ACC112 (cell line): ENCODE data around the gene SLC31A2.

Source experiments
- H2AFZ ChIP-seq: fragments of 200-600 bp; sonication (generic); one replicate; pipeline ENCODE4 v1.6.0; 2017; ENCODE audit warnings: antibody characterized with exemption, low read length; ENCODE audit not compliant: unreplicated experiment
- H3K27ac ChIP-seq: fragments of 200-600 bp; sonication (generic); 2 replicates; pipeline ENCODE4 v1.5.1; 2014; ENCODE audit warnings: low read depth, mild to moderate bottlenecking, antibody characterized with exemption, low read length, moderate library complexity
- H3K27me3 ChIP-seq: fragments of 200-600 bp; sonication (generic); 2 replicates; pipeline ENCODE4 v1.6.1; 2014; ENCODE audit warnings: mild to moderate bottlenecking, antibody characterized with exemption, low read length, moderate library complexity, mixed read lengths; ENCODE audit not compliant: insufficient read depth
- H3K36me3 ChIP-seq: fragments of 200-600 bp; sonication (generic); 2 replicates; pipeline ENCODE4 v1.6.1; 2016; ENCODE audit warnings: mild to moderate bottlenecking, antibody characterized with exemption, low read length, moderate library complexity, mixed read lengths; ENCODE audit not compliant: insufficient read depth
- H3K4me1 ChIP-seq: fragments of 200-600 bp; sonication (generic); one replicate; pipeline ENCODE4 v1.6.1; 2016; ENCODE audit warnings: low read length, mixed read lengths; ENCODE audit not compliant: insufficient read depth, unreplicated experiment, control insufficient read depth
- H3K4me3 ChIP-seq: fragments of 200-600 bp; sonication (generic); 2 replicates; pipeline ENCODE4 v1.5.1; 2014; ENCODE audit warnings: mild to moderate bottlenecking, low read depth, low read length
- H3K79me2 ChIP-seq: fragments of 200-600 bp; sonication (generic); one replicate; pipeline ENCODE4 v1.6.0; 2016; ENCODE audit warnings: low read length; ENCODE audit not compliant: control insufficient read depth, unreplicated experiment, insufficient read depth

The SLC31A2 gene

DNA sequence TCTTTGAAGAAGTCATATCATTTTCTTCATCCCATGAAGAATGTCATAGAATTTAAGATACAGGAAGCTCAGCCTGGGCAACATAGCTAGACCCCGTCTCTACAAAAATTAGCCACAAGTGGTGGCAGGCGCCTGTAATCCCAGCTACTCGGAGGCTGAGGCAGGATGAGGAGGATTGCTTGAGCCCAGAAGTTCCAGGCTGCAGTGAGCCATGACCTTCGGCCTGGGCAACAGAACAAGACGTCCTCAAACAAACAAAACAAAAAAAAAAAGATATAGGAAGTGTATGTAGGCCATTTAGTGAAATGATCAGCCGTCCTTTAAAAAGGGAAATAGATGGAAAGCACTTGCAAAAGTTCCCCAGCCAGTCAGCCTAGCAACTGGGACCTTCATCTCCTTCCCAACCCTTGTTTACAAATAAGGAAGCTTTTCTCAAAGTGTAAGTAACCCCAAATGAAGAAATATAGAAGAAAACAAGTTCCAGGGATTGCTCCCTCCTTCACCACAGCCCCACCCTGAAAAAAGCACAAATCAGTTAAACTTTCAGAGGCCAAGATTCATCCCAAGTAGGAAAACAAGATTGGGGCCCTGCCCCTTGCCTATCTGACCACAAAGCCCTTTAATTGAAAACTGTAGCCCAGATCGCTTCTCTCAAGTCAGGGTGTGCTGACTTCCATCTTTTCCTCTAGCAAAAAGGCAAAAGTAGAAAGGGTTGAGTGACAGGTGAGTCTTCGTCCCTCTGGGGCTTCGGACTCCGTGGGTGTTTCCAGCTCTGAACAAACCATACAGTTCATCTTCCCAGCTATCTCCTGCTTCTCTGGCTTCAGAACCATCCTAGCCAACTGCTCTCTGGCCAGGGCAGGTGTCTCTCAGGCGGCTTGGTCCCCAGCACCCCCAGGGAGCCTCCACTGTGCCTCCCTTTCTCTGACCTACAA, 1.2 kb downstream of the SLC31A2 start:
- Histone ChIP-seq H3K27me3 (no peaks in the 10 kb centered on the region; the same call in 1 of the 2 replicates), H3K36me3 (no peaks in the 10 kb centered on the region), H3K4me1 (peaks cover 31% of the 10 kb centered on the region), H3K27ac (no peak overlapping the region; the same call in 1 of the 2 replicates), H2AFZ (peak overlapping the region; percentile 92), H3K4me3 (peak overlapping the region; percentile 91), H3K79me2 (peaks cover 4% of the 10 kb centered on the region)

DNA sequence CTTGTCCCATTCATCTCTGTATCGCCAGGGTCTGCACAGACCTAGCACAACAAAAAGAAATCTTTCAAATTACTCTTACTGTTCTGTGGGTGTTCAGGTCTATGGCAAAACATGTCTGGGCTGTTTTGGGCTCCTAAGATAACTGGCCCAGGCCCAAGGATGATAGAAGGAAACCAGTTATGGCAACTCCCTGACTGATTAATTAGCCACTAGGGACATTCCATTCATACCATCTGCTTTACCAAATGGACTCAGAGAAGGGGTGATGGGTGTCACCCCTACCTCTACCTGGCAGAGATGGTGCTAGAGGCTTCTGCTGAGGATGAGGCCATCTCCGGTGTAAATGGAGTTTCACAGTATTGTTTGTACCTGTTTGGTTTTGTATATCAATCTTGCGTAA, 1.9 kb downstream of the SLC31A2 start:
- no peaks in the 10 kb centered on the region for H3K27me3 ChIP-seq
- H3K36me3 ChIP-seq: no peaks in the 10 kb centered on the region
- H3K27ac ChIP-seq: no peak overlapping the region

DNA sequence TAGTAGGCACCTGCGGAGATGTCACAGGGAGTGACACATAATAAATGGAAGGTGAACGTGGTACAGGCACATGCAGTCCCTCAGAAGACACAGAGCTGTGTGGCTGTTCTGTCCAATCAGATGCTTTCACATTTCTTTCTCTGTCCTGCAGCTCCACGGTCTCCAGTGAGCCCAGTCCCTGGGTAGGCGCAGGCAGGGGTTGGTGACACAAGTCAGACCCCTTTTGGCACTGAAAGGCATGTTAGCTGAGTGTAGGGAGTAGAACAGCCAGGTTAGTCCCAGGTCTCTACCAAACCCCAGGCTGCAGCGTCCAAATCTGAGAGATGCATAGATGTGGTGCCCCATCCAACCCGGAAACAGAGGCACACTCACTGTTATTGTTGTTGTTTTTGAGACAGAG, 2.8 kb downstream of the SLC31A2 start:
- H3K4me3 ChIP-seq: no peak overlapping the region
- peaks cover 4% of the 10 kb centered on the region for H3K79me2 ChIP-seq
- H3K27me3 ChIP-seq: no peaks in the 10 kb centered on the region
- no peak overlapping the region for H3K27ac ChIP-seq
- no peak overlapping the region for H2AFZ ChIP-seq
- peaks cover 7% of the 10 kb centered on the region; the same call in 1 of the 2 replicates for H3K36me3 ChIP-seq
- H3K4me1 ChIP-seq: peaks cover 31% of the 10 kb centered on the region

More for the DNA sequence above, 1.9 kb downstream of the SLC31A2 start:
- Histone ChIP-seq H3K79me2 (peaks cover 4% of the 10 kb centered on the region), H3K4me1 (peaks cover 31% of the 10 kb centered on the region), H2AFZ (no peak overlapping the region), H3K4me3 (peak overlapping the region; percentile 91)

DNA sequence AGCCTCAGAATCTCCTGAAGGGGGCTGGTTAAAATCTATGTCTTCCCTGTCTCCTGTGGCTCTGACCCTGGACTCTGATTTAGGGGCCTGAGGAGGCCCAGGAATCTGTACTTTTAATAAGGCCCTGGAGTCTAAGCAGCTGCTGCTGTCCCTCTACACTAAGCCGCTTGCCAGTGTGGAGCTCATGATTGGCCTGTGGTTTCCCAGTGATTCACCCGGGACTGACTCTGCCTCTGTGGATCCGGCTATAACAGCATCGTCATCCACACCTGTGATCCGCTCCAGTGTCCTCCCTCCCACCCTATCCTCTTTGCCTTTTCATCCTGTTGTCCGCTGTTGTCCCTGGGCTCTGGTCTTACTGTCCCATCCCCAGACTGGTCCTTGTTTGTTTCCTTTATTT, 3.7 kb downstream of the SLC31A2 start:
- peaks cover 31% of the 10 kb centered on the region for H3K4me1 ChIP-seq
- H3K27ac ChIP-seq: no peak overlapping the region
- H3K36me3 ChIP-seq: peaks cover 9% of the 10 kb centered on the region; the same call in 1 of the 2 replicates
- peaks cover 4% of the 10 kb centered on the region for H3K79me2 ChIP-seq
- no peak overlapping the region for H3K4me3 ChIP-seq
- no peaks in the 10 kb centered on the region for H3K27me3 ChIP-seq
- H2AFZ ChIP-seq: no peak overlapping the region

DNA sequence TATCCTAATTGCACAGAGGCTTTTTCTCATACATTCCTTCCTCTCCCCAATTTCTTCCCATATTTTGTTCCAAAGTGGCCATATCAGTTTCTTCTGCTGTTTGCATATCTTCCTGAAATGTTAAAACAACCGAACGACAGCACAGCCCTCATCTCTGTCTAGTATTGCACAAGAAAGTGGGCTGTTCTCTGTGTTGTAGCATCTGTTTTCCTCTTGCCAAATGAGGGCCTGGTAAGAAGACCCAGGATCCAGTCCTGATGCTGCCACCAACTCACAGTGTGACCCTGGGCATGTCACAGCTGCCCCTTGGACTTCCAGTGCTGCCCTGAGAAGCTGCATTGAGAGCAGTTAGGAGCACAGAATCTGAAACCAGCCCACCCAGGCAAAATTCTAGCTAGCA, 4.1 kb downstream of the SLC31A2 start:
- Histone ChIP-seq H2AFZ (no peak overlapping the region), H3K27me3 (no peaks in the 10 kb centered on the region), H3K27ac (no peak overlapping the region), H3K36me3 (peaks cover 9% of the 10 kb centered on the region; the same call in 1 of the 2 replicates), H3K79me2 (peaks cover 4% of the 10 kb centered on the region), H3K4me1 (peaks cover 31% of the 10 kb centered on the region), H3K4me3 (no peak overlapping the region)

DNA sequence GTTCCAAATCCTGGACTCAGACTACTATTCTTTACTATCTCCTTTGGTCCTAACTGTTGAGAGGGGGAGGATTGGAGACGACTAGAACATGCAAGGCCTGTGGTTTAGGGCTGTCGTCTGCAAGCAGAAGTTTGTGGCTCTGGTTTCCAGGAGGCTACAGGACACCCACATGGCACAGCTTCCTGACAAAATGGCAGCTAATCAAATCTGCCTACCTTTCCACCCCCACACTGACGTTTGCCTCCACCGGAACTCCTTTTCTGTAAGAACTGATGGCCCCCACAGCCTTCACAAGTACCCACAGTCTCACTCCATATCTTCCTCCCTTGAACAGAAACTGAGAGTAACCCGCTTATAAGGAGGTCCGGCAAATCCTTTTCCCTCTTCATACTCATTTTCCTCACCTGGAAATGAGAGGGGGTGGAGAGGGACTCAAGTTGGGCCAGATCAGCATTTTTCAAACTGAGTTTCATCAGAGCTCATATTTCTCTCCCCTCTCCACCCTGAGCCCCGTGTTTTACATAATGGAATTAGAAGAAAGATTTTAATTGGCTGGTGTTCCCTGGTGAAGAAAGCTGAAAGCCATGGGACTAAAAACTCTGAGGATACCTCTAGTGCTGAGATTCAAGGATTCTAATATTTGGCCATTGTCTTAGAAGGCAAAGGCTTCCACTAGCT, 5.2 kb downstream of the SLC31A2 start:
- no peak overlapping the region for H3K27ac ChIP-seq
- H3K4me3 ChIP-seq: no peak overlapping the region
- peaks cover 31% of the 10 kb centered on the region for H3K4me1 ChIP-seq
- H3K36me3 ChIP-seq: peaks cover 10% of the 10 kb centered on the region; the same call in 1 of the 2 replicates
- H3K27me3 ChIP-seq: no peaks in the 10 kb centered on the region
- H2AFZ ChIP-seq: no peak overlapping the region
- H3K79me2 ChIP-seq: peaks cover 4% of the 10 kb centered on the region

DNA sequence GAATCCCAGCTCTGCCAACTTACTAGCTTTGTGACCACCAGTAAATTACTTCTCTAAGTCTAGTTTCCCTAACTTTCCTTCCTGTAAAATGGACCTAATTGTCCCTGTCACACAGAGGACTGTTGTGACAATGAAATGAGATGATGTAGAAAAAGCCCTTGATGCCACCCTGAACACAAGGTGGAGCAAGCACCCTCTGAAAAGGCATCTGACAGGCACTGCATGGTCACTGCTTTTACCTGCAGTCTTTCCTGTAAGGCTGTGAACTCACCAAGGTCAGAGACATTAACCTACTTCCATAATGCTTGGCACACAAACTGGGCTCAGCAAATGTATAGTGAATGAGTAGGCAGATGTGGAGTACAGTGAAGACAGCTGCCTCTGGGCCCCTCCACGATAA, 6.1 kb downstream of the SLC31A2 start:
- Histone ChIP-seq H2AFZ (no peak overlapping the region), H3K27ac (no peak overlapping the region), H3K27me3 (no peaks in the 10 kb centered on the region), H3K79me2 (peaks cover 2% of the 10 kb centered on the region), H3K4me1 (peaks cover 28% of the 10 kb centered on the region), H3K4me3 (no peak overlapping the region), H3K36me3 (peaks cover 12% of the 10 kb centered on the region; the same call in 1 of the 2 replicates)

DNA sequence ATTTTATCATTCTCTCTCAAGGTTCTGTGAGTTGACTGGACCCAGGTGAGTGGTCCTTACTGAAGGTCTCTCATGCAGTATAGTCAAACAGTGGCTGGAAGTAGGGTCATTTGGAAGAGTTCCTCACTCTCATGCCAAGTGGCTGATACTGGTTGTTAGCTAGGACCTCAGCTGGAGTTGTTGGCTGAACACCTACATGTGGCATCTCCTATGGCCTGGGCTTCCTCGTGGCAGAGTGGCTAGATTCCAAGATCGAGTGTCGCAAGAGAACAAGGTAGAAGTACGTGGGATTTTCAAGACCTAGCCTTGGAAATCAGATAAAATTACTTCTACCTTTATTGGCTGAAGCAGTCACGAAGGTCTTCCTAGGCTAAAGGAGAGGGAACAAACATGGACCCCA, 7.6 kb downstream of the SLC31A2 start:
- H3K4me3 ChIP-seq: no peak overlapping the region
- no peaks in the 10 kb centered on the region for H3K27me3 ChIP-seq
- peaks cover 13% of the 10 kb centered on the region for H3K4me1 ChIP-seq
- H3K36me3 ChIP-seq: peaks cover 23% of the 10 kb centered on the region; the same call in 1 of the 2 replicates
- no peak overlapping the region for H3K27ac ChIP-seq
- H2AFZ ChIP-seq: no peak overlapping the region
- no peaks in the 10 kb centered on the region for H3K79me2 ChIP-seq

DNA sequence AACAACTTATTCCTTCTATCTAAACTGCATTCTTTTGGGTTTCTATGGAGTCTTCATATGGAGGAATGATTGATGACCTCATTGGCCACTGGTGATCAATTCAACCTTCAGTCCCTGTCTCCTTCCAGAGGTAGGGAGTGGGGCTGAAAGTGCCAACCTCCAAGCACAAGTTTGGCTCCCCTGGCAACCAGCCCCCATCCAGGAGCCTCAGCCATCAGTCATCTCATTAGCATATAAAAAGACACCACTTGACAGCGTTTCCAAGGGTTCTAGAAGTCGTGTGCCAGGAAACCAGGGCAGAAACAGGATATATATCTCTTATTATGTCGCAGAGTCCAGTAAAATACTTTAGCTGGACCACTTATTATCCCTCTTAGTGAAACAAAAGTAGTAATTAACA, 9.8 kb downstream of the SLC31A2 start:
- H3K36me3 ChIP-seq: peaks cover 34% of the 10 kb centered on the region; the same call in 1 of the 2 replicates
- peaks cover 8% of the 10 kb centered on the region for H3K4me1 ChIP-seq

DNA sequence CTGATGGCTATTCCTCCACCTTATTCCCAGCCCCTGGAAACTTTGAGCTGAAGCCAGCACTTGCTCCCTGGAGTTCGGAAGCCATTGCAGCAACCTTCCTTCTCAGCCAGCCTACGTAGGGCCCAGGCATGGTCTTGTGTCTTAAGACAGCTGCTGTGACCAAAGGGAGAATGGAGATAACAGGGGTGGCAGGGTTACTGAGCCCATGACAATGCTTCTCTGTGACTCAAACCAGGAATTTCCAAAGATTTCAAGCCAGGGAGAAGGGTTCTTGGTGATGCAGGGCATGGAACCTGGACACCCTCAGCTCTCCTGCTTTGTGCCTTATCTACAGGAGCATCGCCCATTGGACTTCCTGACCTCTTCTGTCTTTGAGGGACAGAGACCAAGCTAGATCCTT, 12.2 kb downstream of the SLC31A2 start:
- no peaks in the 10 kb centered on the region for H3K27me3 ChIP-seq
- H3K4me1 ChIP-seq: peaks cover 8% of the 10 kb centered on the region
- H3K79me2 ChIP-seq: no peaks in the 10 kb centered on the region
- H3K4me3 ChIP-seq: no peak overlapping the region
- H3K36me3 ChIP-seq: peaks cover 52% of the 10 kb centered on the region; the same call in 1 of the 2 replicates
- no peak overlapping the region for H2AFZ ChIP-seq
- no peak overlapping the region for H3K27ac ChIP-seq

More for the DNA sequence above, 9.8 kb downstream of the SLC31A2 start:
- Histone ChIP-seq H3K27me3 (no peaks in the 10 kb centered on the region), H3K27ac (no peak overlapping the region), H2AFZ (no peak overlapping the region), H3K79me2 (no peaks in the 10 kb centered on the region), H3K4me3 (no peak overlapping the region)
